ENCODE measurements around the gene IFT88. TPM values are rescaled to one million over a fixed set of nuclear protein-coding genes. Genes with fewer than 3 reads are reported as not detected.

The IFT88 gene
- polyA plus RNA-seq, 1 donor from 2014 or later = 32.7 TPM

DNA sequence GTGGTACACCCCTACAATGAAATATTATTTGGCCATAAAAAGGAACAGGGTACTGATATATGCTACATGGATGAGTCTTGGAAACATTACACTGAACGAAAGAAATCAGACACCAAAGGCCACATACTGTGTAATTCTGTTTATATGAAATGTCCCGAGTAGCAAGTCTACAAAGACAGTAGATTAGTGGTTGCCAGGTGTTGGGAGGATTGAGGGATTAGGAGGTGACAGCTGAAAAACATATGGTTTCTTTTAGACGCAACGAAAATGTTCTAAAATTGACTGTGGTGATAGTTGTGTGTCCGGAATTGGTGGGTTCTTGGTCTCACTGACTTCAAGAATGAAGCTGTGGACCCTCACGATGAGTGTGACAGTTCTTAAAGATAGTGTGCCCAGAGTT is 171.7 kb downstream of the IFT88 start:
- no peaks in the 10 kb centered on the region for H3K9me2 ChIP-seq (ENCODE audit: insufficient read depth, low read length)
- no peak overlapping the region for H3K4me2 ChIP-seq (ENCODE audit: low read length)
- no peak overlapping the region for H3K27ac ChIP-seq (ENCODE audit: low read length)
- H3K4me3 ChIP-seq (ENCODE audit: low read length) = no peak overlapping the region
- TF ChIP-seq EZH2 (IDR thresholded peaks at IDR 0.05; ENCODE audit: borderline replicate concordance, insufficient read depth, low read length, poor library complexity, severe bottlenecking) = no peak
- no peak for TF ChIP-seq SMC3 (conservative IDR thresholded peaks at IDR 0.05; ENCODE audit: poor library complexity)
- TF ChIP-seq POLR2AphosphoS5 (IDR thresholded peaks at IDR 0.05) = no peak
- no peaks in the 10 kb centered on the region for H3K79me2 ChIP-seq (replicated peaks; ENCODE audit: insufficient read depth, low read length)
- H3K9ac ChIP-seq (ENCODE audit: low read length) = no peak overlapping the region
- no peak overlapping the region for H2AFZ ChIP-seq (ENCODE audit: low read depth, low read length)
- no peaks in the 10 kb centered on the region for H3F3A ChIP-seq (ENCODE audit: insufficient read depth, low read length, poor library complexity, severe bottlenecking)
- no peaks in the 10 kb centered on the region for H3K9me3 ChIP-seq (ENCODE audit: low read length)
- H4K20me1 ChIP-seq (ENCODE audit: insufficient read depth) = no peaks in the 10 kb centered on the region
- no peaks in the 10 kb centered on the region for H3K27me3 ChIP-seq (ENCODE audit: insufficient read depth, low read depth, low read length)
- no peaks in the 10 kb centered on the region for H3K36me3 ChIP-seq (ENCODE audit: insufficient read depth, low read length)

GRCh38 chr13:20740021-20740420 is 173.1 kb downstream of the IFT88 start:
- Histone ChIP-seq H3K9me3 (ENCODE audit: low read length) (no peaks in the 10 kb centered on the region), H3F3A (ENCODE audit: insufficient read depth, low read length, poor library complexity, severe bottlenecking) (no peaks in the 10 kb centered on the region), H3K4me3 (ENCODE audit: low read length) (no peak overlapping the region), H4K20me1 (ENCODE audit: insufficient read depth) (no peaks in the 10 kb centered on the region), H3K27ac (ENCODE audit: low read length) (no peak overlapping the region), H2AFZ (ENCODE audit: low read depth, low read length) (no peak overlapping the region), H3K36me3 (ENCODE audit: insufficient read depth, low read length) (no peaks in the 10 kb centered on the region), H3K4me2 (ENCODE audit: low read length) (no peak overlapping the region), H3K9ac (ENCODE audit: low read length) (no peak overlapping the region), H3K27me3 (ENCODE audit: insufficient read depth, low read depth, low read length) (no peaks in the 10 kb centered on the region), H3K9me2 (ENCODE audit: insufficient read depth, low read length) (no peaks in the 10 kb centered on the region), H3K79me2 (replicated peaks; ENCODE audit: insufficient read depth, low read length) (no peaks in the 10 kb centered on the region)
- no peak for TF ChIP-seq POLR2AphosphoS5 (IDR thresholded peaks at IDR 0.05)
- no peak for TF ChIP-seq CTCF (IDR thresholded peaks at IDR 0.05; ENCODE audit: poor library complexity, severe bottlenecking)
- no peak for TF ChIP-seq EZH2 (IDR thresholded peaks at IDR 0.05; ENCODE audit: borderline replicate concordance, insufficient read depth, low read length, poor library complexity, severe bottlenecking)
- no peak for TF ChIP-seq REST (IDR thresholded peaks at IDR 0.05; ENCODE audit: borderline replicate concordance)
- no peak for TF ChIP-seq SMC3 (conservative IDR thresholded peaks at IDR 0.05; ENCODE audit: poor library complexity)
- TF ChIP-seq RAD21 (conservative IDR thresholded peaks at IDR 0.05) = no peak
- no peak for TF ChIP-seq MXI1 (conservative IDR thresholded peaks at IDR 0.05; ENCODE audit: poor library complexity, severe bottlenecking)
- no peak for TF ChIP-seq TAF1 (IDR thresholded peaks at IDR 0.05; ENCODE audit: low read depth)
- TF ChIP-seq EP300 (conservative IDR thresholded peaks at IDR 0.05; ENCODE audit: poor library complexity, severe bottlenecking) = no peak

Small RNAs within 50 kb of the gene (small RNA-seq; reads per million reads assigned to genes)
- gene RNU2-7P = 0.07 to 1.1 (median 0.10) reads per million in 3 experiments

Other genes with a start within 250 kb of the IFT88 start
- gene CRYL1, start 41.3 kb upstream of the IFT88 start, polyA plus RNA-seq = 10.6 and 13.7 TPM in 2 replicates
- 14.5 and 17.5 TPM in 2 replicates for gene IL17D, start 136.5 kb downstream of the IFT88 start, polyA plus RNA-seq
- gene EEF1AKMT1, start 206.8 kb downstream of the IFT88 start, polyA plus RNA-seq = 4.5 and 8.2 TPM in 2 replicates